ENCODE data around the gene TGFB1.

- TF ChIP-seq, protein P1, sequence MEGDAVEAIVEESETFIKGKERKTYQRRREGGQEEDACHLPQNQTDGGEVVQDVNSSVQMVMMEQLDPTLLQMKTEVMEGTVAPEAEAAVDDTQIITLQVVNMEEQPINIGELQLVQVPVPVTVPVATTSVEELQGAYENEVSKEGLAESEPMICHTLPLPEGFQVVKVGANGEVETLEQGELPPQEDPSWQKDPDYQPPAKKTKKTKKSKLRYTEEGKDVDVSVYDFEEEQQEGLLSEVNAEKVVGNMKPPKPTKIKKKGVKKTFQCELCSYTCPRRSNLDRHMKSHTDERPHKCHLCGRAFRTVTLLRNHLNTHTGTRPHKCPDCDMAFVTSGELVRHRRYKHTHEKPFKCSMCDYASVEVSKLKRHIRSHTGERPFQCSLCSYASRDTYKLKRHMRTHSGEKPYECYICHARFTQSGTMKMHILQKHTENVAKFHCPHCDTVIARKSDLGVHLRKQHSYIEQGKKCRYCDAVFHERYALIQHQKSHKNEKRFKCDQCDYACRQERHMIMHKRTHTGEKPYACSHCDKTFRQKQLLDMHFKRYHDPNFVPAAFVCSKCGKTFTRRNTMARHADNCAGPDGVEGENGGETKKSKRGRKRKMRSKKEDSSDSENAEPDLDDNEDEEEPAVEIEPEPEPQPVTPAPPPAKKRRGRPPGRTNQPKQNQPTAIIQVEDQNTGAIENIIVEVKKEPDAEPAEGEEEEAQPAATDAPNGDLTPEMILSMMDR (conservative IDR thresholded peaks at IDR 0.05 in 1 of 2, IDR thresholded peaks at IDR 0.05 in 1 of 2; ENCODE audit: extremely low read depth in 1 of 2, insufficient read depth in 1 of 2, low read depth in 1 of 2, low read length in 2 of 2), result no peak
- no peak for TF ChIP-seq EZH2 (IDR thresholded peaks at IDR 0.05; ENCODE audit: borderline replicate concordance, low read length)
Observed at GRCh38 chr19:41391618-41392017, 37.9 kb upstream of the TGFB1 start.
